Panc1 (cell line): ENCODE results near the gene CELF2. TPM values are rescaled to one million over a fixed set of nuclear protein-coding genes. Genes with fewer than 3 reads are reported as not detected.

Experiments used
- ATAC-seq: fragments of 200-7000 bp; cut with Tn5 transposase; 2 replicates; pipeline ENCODE4 v1.9.1; 2020; ENCODE audit warnings: mild to moderate bottlenecking, moderate library complexity
- BruUV-seq: library from RNA; stranded (reverse); fragments of 400-500 nt; replicated peaks from 2 replicates; lab custom pipeline; 2021; lab: Mats Ljungman, UMichigan
- CTCF ChIA-PET: fragments of 300-600 bp; sonication (Branson Sonifier 250); formaldehyde crosslinking; loops from one replicate; lab custom pipeline; 2022; ENCODE audit warnings: antibody characterized with exemption; lab: Charles Lee
- POLR2A ChIA-PET: fragments of 300-600 bp; sonication (Branson Sonifier 250); formaldehyde crosslinking; loops from one replicate; lab custom pipeline; 2022; ENCODE audit warnings: antibody characterized with exemption; lab: Charles Lee
- DNase-seq: peaks from one replicate; pipeline ENCODE4 v3.0.0-alpha.2; 2010; ENCODE audit warnings: low read depth, low spot score
- H3K27ac ChIP-seq: 2 replicates; pipeline ENCODE4 v1.5.1; 2011; ENCODE audit warnings: mild to moderate bottlenecking, low read length, inconsistent platforms
- H3K27me3 ChIP-seq: fragments of 200-500 bp; sonication (Bioruptor generic); 2 replicates; pipeline ENCODE4 v1.6.0; 2014; ENCODE audit warnings: low read length, inconsistent platforms; ENCODE audit not compliant: control insufficient read depth, insufficient read depth
- H3K36me3 ChIP-seq: fragments of 200-500 bp; sonication (Bioruptor generic); 2 replicates; pipeline ENCODE4 v1.5.1; 2014; ENCODE audit warnings: inconsistent platforms, mild to moderate bottlenecking, low read length, moderate library complexity; ENCODE audit not compliant: control insufficient read depth, insufficient read depth
- H3K4me1 ChIP-seq: 2 replicates; pipeline ENCODE4 v1.5.1; 2011; ENCODE audit warnings: inconsistent platforms, mild to moderate bottlenecking, low read length, moderate library complexity; ENCODE audit not compliant: control insufficient read depth, insufficient read depth
- H3K4me3 ChIP-seq, 2 experiments: 2 replicates each; pipeline ENCODE4 v1.5.1; 2011 to 2012; ENCODE audit warnings: low read depth in 2 of 2, low read length in 2 of 2, mild to moderate bottlenecking in 2 of 2, inconsistent platforms in 1 of 2, moderate library complexity in 1 of 2
- H3K9me3 ChIP-seq: fragments of 200-500 bp; sonication (Bioruptor generic); 2 replicates; pipeline ENCODE4 v1.5.1; 2014; ENCODE audit warnings: low read depth, mild to moderate bottlenecking, inconsistent platforms, low read length, moderate library complexity; ENCODE audit not compliant: control insufficient read depth, insufficient read depth
- POLR2AphosphoS5 ChIP-seq: IDR thresholded peaks from 2 replicates; pipeline ENCODE4 v1.6.1; 2012; ENCODE audit warnings: mild to moderate bottlenecking, low read depth, low read length, moderate library complexity
- SIN3A ChIP-seq: IDR thresholded peaks from 2 replicates; pipeline ENCODE4 v1.6.1; 2012; ENCODE audit warnings: low read depth, mild to moderate bottlenecking, low read length, moderate library complexity, borderline replicate concordance; ENCODE audit not compliant: insufficient read depth
- TCF7L2 ChIP-seq: IDR thresholded peaks from 2 replicates; pipeline ENCODE4 v1.6.1; 2011; ENCODE audit warnings: mild to moderate bottlenecking, low read depth, low read length, inconsistent platforms
- in situ Hi-C: cut with HindIII; loops from 2 replicates; pipeline ENCODE4 v1.10.0; 2016; ENCODE audit warnings: low sequenced_read_pairs, low pct_unique_long_range_greater_than_20kb
- intact Hi-C: fragments of 100-400 bp; cut with micrococcal nuclease; formaldehyde crosslinking; loops from one replicate; pipeline ENCODE4 v1.10.0; 2022; ENCODE audit not compliant: unreplicated experiment
- total RNA-seq: library from RNA; stranded (reverse); gene quantifications from one replicate; pipeline ENCODE4 v1.2.1, GENCODE V29; 2021; ENCODE audit not compliant: unreplicated experiment
- TF ChIP-seq, protein P1 (sequence below), 2 experiments: IDR thresholded peaks; 2 replicates each; pipeline ENCODE4 v1.6.1; 2011 to 2012; ENCODE audit warnings: low read depth in 2 of 2, control low read depth in 1 of 2, low read length in 1 of 2, mild to moderate bottlenecking in 1 of 2, moderate library complexity in 1 of 2; ENCODE audit not compliant: insufficient read depth in 1 of 2
- TF ChIP-seq, protein P2 (sequence below): fragments of 450-650 bp; IDR thresholded peaks from 2 replicates; pipeline ENCODE4 v1.5.1; 2017; ENCODE audit warnings: mild to moderate bottlenecking

The CELF2 gene
- total RNA-seq, 1 experiment from 2014 or later = 0.44 TPM

- H3K36me3 ChIP-seq = no peaks in the 10 kb centered on the region
- DNase-seq (no peak), ATAC-seq (no peak)
- no peaks in the 10 kb centered on the region for H3K4me1 ChIP-seq
- ChIA-PET POLR2A (no interaction called here), CTCF (no interaction called here)
- H3K27me3 ChIP-seq = no peaks in the 10 kb centered on the region
- TF ChIP-seq POLR2AphosphoS5 (no peak), SIN3A (no peak), TCF7L2 (no peak)
- TF ChIP-seq, protein P1, sequence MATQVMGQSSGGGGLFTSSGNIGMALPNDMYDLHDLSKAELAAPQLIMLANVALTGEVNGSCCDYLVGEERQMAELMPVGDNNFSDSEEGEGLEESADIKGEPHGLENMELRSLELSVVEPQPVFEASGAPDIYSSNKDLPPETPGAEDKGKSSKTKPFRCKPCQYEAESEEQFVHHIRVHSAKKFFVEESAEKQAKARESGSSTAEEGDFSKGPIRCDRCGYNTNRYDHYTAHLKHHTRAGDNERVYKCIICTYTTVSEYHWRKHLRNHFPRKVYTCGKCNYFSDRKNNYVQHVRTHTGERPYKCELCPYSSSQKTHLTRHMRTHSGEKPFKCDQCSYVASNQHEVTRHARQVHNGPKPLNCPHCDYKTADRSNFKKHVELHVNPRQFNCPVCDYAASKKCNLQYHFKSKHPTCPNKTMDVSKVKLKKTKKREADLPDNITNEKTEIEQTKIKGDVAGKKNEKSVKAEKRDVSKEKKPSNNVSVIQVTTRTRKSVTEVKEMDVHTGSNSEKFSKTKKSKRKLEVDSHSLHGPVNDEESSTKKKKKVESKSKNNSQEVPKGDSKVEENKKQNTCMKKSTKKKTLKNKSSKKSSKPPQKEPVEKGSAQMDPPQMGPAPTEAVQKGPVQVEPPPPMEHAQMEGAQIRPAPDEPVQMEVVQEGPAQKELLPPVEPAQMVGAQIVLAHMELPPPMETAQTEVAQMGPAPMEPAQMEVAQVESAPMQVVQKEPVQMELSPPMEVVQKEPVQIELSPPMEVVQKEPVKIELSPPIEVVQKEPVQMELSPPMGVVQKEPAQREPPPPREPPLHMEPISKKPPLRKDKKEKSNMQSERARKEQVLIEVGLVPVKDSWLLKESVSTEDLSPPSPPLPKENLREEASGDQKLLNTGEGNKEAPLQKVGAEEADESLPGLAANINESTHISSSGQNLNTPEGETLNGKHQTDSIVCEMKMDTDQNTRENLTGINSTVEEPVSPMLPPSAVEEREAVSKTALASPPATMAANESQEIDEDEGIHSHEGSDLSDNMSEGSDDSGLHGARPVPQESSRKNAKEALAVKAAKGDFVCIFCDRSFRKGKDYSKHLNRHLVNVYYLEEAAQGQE (IDR thresholded peaks at IDR 0.05; ENCODE audit: insufficient read depth in 1 of 2, low read depth in 2 of 2, low read length in 1 of 2) = no peak
- TF ChIP-seq, protein P2, sequence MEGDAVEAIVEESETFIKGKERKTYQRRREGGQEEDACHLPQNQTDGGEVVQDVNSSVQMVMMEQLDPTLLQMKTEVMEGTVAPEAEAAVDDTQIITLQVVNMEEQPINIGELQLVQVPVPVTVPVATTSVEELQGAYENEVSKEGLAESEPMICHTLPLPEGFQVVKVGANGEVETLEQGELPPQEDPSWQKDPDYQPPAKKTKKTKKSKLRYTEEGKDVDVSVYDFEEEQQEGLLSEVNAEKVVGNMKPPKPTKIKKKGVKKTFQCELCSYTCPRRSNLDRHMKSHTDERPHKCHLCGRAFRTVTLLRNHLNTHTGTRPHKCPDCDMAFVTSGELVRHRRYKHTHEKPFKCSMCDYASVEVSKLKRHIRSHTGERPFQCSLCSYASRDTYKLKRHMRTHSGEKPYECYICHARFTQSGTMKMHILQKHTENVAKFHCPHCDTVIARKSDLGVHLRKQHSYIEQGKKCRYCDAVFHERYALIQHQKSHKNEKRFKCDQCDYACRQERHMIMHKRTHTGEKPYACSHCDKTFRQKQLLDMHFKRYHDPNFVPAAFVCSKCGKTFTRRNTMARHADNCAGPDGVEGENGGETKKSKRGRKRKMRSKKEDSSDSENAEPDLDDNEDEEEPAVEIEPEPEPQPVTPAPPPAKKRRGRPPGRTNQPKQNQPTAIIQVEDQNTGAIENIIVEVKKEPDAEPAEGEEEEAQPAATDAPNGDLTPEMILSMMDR = no peak
- no TSS peak for BruUV-seq
- H3K4me3 ChIP-seq = no peak overlapping the region
- H3K9me3 ChIP-seq = no peaks in the 10 kb centered on the region
- in situ Hi-C loops = no loop called here
- H3K27ac ChIP-seq = no peak overlapping the region
- intact Hi-C loops = no loop called here
Observed at GRCh38 chr10:11219431-11219830, 201.8 kb downstream of the CELF2 start.

DNA sequence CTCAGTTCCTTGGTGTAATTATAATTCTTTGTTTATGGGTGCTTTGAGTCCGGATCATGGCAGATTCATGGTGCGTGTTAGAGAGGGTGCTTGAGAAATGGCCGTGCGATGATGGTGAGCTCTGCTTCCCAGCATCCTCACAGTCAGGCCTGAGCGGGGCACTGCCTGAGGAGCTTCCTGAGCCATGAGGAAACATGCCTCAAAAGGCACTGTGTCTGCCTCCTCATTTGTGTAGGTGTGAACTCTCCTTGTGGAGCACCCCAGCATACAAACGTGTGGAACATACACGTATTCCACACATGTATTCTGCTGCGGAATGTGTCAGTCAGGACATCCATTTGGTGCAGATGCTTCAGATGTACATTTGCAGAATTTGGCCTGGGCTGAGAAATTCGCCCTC, 205.4 kb downstream of the CELF2 start:
- Histone ChIP-seq H3K4me3 (no peak overlapping the region), H3K27me3 (no peaks in the 10 kb centered on the region; the same call in 1 of the 2 replicates), H3K27ac (no peak overlapping the region), H3K9me3 (no peaks in the 10 kb centered on the region), H3K4me1 (no peaks in the 10 kb centered on the region), H3K36me3 (no peaks in the 10 kb centered on the region)
- no TSS peak for BruUV-seq
- CTCF ChIA-PET = no interaction called here
- DNase-seq = no peak
- in situ Hi-C loops (no loop called here), intact Hi-C loops (no loop called here)
- TF ChIP-seq TCF7L2 (no peak), SIN3A (no peak), POLR2AphosphoS5 (no peak)
- TF ChIP-seq, protein P1 (IDR thresholded peaks at IDR 0.05; ENCODE audit: insufficient read depth in 1 of 2, low read depth in 2 of 2, low read length in 1 of 2) = no peak
- TF ChIP-seq, protein P2 = no peak
- POLR2A ChIA-PET = no interaction called here
- ATAC-seq = no peak
